Measurements from ENCODE around the gene ENAH. TPM values are rescaled to one million over a fixed set of nuclear protein-coding genes. Genes with fewer than 3 reads are reported as not detected.
"Not testable (repeated sequence)": the region's sequence is repeated elsewhere in the genome, so short reads cannot be mapped to it uniquely, and the experiment has no call there.

Gene ENAH
- polyA plus RNA-seq, 1 of the 3 experiments (the other 2 are of a cell fraction) = 48.9 TPM

DNA sequence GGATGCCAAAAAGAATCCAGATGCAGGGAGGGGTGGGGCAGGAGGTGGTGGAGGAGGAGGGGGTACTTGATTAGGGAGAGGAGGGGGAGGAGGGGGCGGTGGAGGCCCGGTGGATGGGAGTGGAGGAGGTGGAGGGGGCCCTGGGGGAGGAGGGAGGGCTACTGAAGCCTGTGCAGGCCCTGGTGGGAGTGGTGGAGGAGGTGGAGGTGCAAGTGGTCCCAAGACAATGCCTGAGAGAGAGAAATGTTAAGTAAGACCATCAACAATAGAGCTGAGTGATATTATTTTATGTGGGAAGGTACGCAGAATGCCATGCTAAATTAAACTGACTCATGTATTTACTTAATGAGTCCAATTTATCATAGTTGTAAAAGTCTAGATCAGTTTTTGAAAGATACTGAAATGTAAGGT, 138.2 kb downstream of the ENAH start (continued):
- TF ChIP-seq, protein P1, sequence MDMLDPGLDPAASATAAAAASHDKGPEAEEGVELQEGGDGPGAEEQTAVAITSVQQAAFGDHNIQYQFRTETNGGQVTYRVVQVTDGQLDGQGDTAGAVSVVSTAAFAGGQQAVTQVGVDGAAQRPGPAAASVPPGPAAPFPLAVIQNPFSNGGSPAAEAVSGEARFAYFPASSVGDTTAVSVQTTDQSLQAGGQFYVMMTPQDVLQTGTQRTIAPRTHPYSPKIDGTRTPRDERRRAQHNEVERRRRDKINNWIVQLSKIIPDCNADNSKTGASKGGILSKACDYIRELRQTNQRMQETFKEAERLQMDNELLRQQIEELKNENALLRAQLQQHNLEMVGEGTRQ (IDR thresholded peaks at IDR 0.05; ENCODE audit: borderline replicate concordance, low read depth, low read length) = no peak
- TF ChIP-seq EP300 (IDR thresholded peaks at IDR 0.05; ENCODE audit: borderline replicate concordance in 1 of 2, low read depth in 1 of 2, low read length in 1 of 2) (no peak), GABPA (IDR thresholded peaks at IDR 0.05; ENCODE audit: low read depth) (no peak), SMC3 (IDR thresholded peaks at IDR 0.05; ENCODE audit: low read depth, low read length) (no peak), EZH2phosphoT487 (IDR thresholded peaks at IDR 0.05; ENCODE audit: borderline replicate concordance, low read depth) (no peak), MXI1 (IDR thresholded peaks at IDR 0.05; ENCODE audit: low read depth, low read length) (no peak), JUND (IDR thresholded peaks at IDR 0.05) (no peak), SIN3A (IDR thresholded peaks at IDR 0.05; ENCODE audit: borderline replicate concordance, low read depth, low read length) (no peak)

DNA sequence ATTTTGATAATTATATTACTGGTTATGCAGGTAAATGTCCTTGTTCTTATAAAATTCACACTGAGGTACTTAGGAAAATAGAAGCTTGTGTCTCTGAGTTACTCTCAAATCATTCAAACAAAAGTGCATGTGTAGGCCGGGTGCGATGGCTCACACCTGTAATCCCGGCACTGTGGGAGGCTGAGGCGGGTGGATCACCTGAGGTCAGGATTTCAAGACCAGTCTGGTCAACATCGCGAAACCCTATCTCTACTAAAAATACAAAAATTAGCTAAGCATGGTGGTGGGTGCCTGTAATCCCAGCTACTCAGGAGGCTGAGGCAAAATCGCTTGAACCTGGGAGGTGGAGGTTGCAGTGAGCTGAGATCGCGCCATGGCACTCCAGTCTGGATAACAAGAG, 139.3 kb downstream of the ENAH start:
- Histone ChIP-seq H3K4me1 (ENCODE audit: control insufficient read depth in 1 of 2, insufficient read depth in 2 of 2, low read depth in 1 of 2, low read length in 1 of 2) (peaks cover 5 to 27% of the 10 kb centered on the region in 2 experiments; a peak in 3 of 4 replicates), H3K79me2 (ENCODE audit: insufficient read depth) (peaks cover 52% of the 10 kb centered on the region), H4K20me1 (ENCODE audit: insufficient read depth) (peaks cover 24% of the 10 kb centered on the region; the same call in 1 of the 2 replicates), H3K36me3 (replicated peaks in 1 of 2; ENCODE audit: control insufficient read depth in 1 of 2, insufficient read depth in 2 of 2, low read length in 1 of 2) (peaks cover 61 to 75% of the 10 kb centered on the region in 2 experiments), H3F3A (replicated peaks; ENCODE audit: insufficient read depth) (peaks cover 40% of the 10 kb centered on the region)
- H3K27me3 ChIP-seq (ENCODE audit: insufficient read depth); H3K4me3 ChIP-seq (ENCODE audit: low read depth in 2 of 2, low read length in 1 of 2); DNase-seq; H3K9me3 ChIP-seq; H2AFZ ChIP-seq (ENCODE audit: low read depth); H3K9me2 ChIP-seq; H3K9ac ChIP-seq; H3K27ac ChIP-seq (ENCODE audit: low read depth in 2 of 2, low read length in 1 of 2); H3K4me2 ChIP-seq; POLR2A ChIA-PET: not testable (repeated sequence)
- over 99% methylated on average over 9 of the region's 9 CpGs for WGBS (ENCODE audit: low lambda C conversion rate)
- CTCF ChIA-PET = interaction anchor here (0.9 to 3.0 kb wide), 3 partner anchors 39 to 298 kb away, joined by 3 to 11 read pairs (median 5); no protein-coding TSS in a partner anchor

DNA sequence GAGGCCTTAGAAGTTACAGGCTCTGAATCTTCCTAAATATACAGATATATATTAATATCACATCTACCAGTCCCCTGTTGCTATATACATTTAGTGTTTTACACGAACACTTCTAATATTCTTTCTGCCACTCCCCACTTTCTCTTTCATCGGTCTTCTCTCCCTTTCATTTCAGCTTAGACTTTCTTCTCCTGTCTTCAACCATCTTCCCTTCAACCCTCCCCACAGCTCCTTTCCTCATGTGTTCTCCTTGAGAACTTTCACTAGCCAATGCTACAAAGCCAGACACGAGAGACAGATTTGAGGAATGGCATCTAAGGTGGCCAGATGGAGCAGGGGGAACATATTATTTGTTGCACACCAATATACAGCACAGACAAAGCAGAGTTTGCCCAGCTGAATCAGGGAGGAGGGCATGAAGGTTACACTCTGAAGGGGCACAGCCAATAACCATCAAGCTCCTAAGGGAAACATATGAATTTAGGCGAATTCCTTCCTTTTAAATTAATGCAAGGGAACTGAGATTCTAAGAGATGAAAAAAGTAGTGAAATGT, 141.0 kb downstream of the ENAH start:
- TF ChIP-seq SMC3 (IDR thresholded peaks at IDR 0.05; ENCODE audit: low read depth, low read length) (no peak), GATA2 (CRISPR knock-in tag; IDR thresholded peaks at IDR 0.05) (no peak), NFIC (IDR thresholded peaks at IDR 0.05; ENCODE audit: borderline replicate concordance) (no peak), TEAD4 (IDR thresholded peaks at IDR 0.05; ENCODE audit: borderline replicate concordance, insufficient read depth) (no peak), MXI1 (IDR thresholded peaks at IDR 0.05; ENCODE audit: low read depth, low read length) (no peak), FOSL2 (IDR thresholded peaks at IDR 0.05; ENCODE audit: borderline replicate concordance, low read depth) (no peak), FOXJ3 (CRISPR knock-in tag; IDR thresholded peaks at IDR 0.05) (no peak), FOXM1 (IDR thresholded peaks at IDR 0.05; ENCODE audit: low read depth) (no peak), YY1 (IDR thresholded peaks at IDR 0.05; ENCODE audit: low read depth) (no peak)
- TF ChIP-seq, protein P1 (IDR thresholded peaks at IDR 0.05; ENCODE audit: borderline replicate concordance, low read depth, low read length) = no peak
- TF ChIP-seq, protein P2, sequence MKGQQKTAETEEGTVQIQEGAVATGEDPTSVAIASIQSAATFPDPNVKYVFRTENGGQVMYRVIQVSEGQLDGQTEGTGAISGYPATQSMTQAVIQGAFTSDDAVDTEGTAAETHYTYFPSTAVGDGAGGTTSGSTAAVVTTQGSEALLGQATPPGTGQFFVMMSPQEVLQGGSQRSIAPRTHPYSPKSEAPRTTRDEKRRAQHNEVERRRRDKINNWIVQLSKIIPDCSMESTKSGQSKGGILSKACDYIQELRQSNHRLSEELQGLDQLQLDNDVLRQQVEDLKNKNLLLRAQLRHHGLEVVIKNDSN (IDR thresholded peaks at IDR 0.05; ENCODE audit: borderline replicate concordance, low read depth) = no peak
- TF ChIP-seq, protein P3, sequence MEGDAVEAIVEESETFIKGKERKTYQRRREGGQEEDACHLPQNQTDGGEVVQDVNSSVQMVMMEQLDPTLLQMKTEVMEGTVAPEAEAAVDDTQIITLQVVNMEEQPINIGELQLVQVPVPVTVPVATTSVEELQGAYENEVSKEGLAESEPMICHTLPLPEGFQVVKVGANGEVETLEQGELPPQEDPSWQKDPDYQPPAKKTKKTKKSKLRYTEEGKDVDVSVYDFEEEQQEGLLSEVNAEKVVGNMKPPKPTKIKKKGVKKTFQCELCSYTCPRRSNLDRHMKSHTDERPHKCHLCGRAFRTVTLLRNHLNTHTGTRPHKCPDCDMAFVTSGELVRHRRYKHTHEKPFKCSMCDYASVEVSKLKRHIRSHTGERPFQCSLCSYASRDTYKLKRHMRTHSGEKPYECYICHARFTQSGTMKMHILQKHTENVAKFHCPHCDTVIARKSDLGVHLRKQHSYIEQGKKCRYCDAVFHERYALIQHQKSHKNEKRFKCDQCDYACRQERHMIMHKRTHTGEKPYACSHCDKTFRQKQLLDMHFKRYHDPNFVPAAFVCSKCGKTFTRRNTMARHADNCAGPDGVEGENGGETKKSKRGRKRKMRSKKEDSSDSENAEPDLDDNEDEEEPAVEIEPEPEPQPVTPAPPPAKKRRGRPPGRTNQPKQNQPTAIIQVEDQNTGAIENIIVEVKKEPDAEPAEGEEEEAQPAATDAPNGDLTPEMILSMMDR (IDR thresholded peaks at IDR 0.05) = no peak
- Histone ChIP-seq H3K36me3 (replicated peaks in 1 of 2; ENCODE audit: control insufficient read depth in 1 of 2, insufficient read depth in 2 of 2, low read length in 1 of 2) (peaks cover 55 to 77% of the 10 kb centered on the region in 2 experiments), H3K4me1 (ENCODE audit: control insufficient read depth in 1 of 2, insufficient read depth in 2 of 2, low read depth in 1 of 2, low read length in 1 of 2) (peaks cover 5 to 31% of the 10 kb centered on the region in 2 experiments; a peak in 3 of 4 replicates), H3K27me3 (ENCODE audit: insufficient read depth) (no peaks in the 10 kb centered on the region), H3K79me2 (ENCODE audit: insufficient read depth) (peaks cover 41% of the 10 kb centered on the region), H3K9me3 (no peaks in the 10 kb centered on the region), H3K27ac (ENCODE audit: low read depth in 2 of 2, low read length in 1 of 2) (no peak overlapping the region), H4K20me1 (ENCODE audit: insufficient read depth) (peaks cover 13% of the 10 kb centered on the region; the same call in 1 of the 2 replicates), H2AFZ (ENCODE audit: low read depth) (no peak overlapping the region), H3K4me3 (ENCODE audit: low read depth in 2 of 2, low read length in 1 of 2) (no peak overlapping the region), H3F3A (replicated peaks; ENCODE audit: insufficient read depth) (peaks cover 49% of the 10 kb centered on the region), H3K9ac (no peak overlapping the region), H3K9me2 (no peaks in the 10 kb centered on the region), H3K4me2 (no peak overlapping the region)
- DNase-seq = no peak
- WGBS (ENCODE audit: low lambda C conversion rate) = 93% methylated on average over 4 of the region's 4 CpGs
- POLR2A ChIA-PET = no interaction called here
- CTCF ChIA-PET = interaction anchor here (1.1 to 3.0 kb wide), 2 partner anchors 39 to 261 kb away, joined by 4 to 11 read pairs; no protein-coding TSS in a partner anchor
